Heart left ventricle (tissue), 16 donors: ENCODE results near the gene DPP10. TPM values are rescaled to one million over a fixed set of nuclear protein-coding genes. Genes with fewer than 3 reads are reported as not detected.
"Not testable (repeated sequence)": the region's sequence is repeated elsewhere in the genome, so short reads cannot be mapped to it uniquely, and the experiment has no call there.

ENCODE experiments used
- ATAC-seq, 4 donors: fragments of 200-7000 bp; cut with Tn5 transposase; one replicate each; pipeline ENCODE4 v1.9.1; 2020 to 2022; ENCODE audit warnings: moderate library complexity in 4 of 4, mild to moderate bottlenecking in 3 of 4, moderate number of reproducible peaks in 1 of 4
- DNase-seq, 5 donors: peaks; one replicate each; pipeline ENCODE4 v3.0.0-alpha.2; 2020
- H3K27ac ChIP-seq, 12 donors: fragments of 200-600 bp; sonication (generic) in 4 of 12; one replicate each; pipeline versions ENCODE4 v1.5.0 to v1.8.0; 2016 to 2022; ENCODE audit warnings: mild to moderate bottlenecking in 2 of 12
- H3K27me3 ChIP-seq, 9 donors: fragments of 200-600 bp; sonication (generic) in 2 of 9; one replicate each; pipeline versions ENCODE4 v1.5.1 to v1.8.0; 2016 to 2022; ENCODE audit warnings: mild to moderate bottlenecking in 3 of 9
- H3K36me3 ChIP-seq, 9 donors: fragments of 200-600 bp; sonication (generic) in 2 of 9; one replicate each; pipeline versions ENCODE4 v1.5.0 to v1.8.0; 2018 to 2022; ENCODE audit warnings: mild to moderate bottlenecking in 2 of 9
- H3K4me1 ChIP-seq, 12 donors: fragments of 200-600 bp; sonication (generic) in 4 of 12; one replicate each; pipeline versions ENCODE4 v1.5.0 to v1.8.0; 2016 to 2022; ENCODE audit warnings: mild to moderate bottlenecking in 3 of 12
- H3K4me3 ChIP-seq, 12 donors: fragments of 200-600 bp; sonication (generic) in 4 of 12; one replicate each; pipeline versions ENCODE4 v1.5.0 to v1.8.0; 2017 to 2022; ENCODE audit warnings: mild to moderate bottlenecking in 9 of 12, moderate library complexity in 4 of 12
- H3K9me3 ChIP-seq, 12 donors: fragments of 200-600 bp; sonication (generic) in 4 of 12; one replicate each; pipeline versions ENCODE4 v1.5.0 to v1.8.0; 2016 to 2022; ENCODE audit warnings: mild to moderate bottlenecking in 1 of 12
- CTCF ChIP-seq, 12 donors: fragments of 200-600 bp; sonication (generic) in 4 of 12; IDR thresholded peaks; one replicate each; pipeline versions ENCODE4 v1.5.0 to v1.8.0; 2018 to 2022; ENCODE audit warnings: antibody characterized with exemption in 12 of 12, mild to moderate bottlenecking in 5 of 12
- POLR2A ChIP-seq, 2 donors: fragments of 450-650 bp; IDR thresholded peaks; one replicate each; pipeline ENCODE4 v1.6.1; 2017; ENCODE audit warnings: antibody characterized with exemption in 2 of 2, mild to moderate bottlenecking in 2 of 2, moderate library complexity in 2 of 2
- WGBS, 4 donors: extraction: QIAGEN DNeasy Blood & Tissue Kit in 2 of 4; methylation state at CpG; one replicate each; pipeline versions ENCODE4 v1.1.5 to v1.1.7; 2013 to 2018; 5-methylcytosine and 5-hydroxymethylcytosine counted together
- intact Hi-C, 10 donors: fragments of 100-400 bp; cut with DNase I; formaldehyde crosslinking; loops; one replicate each; pipeline versions ENCODE4 v1.11.1 to v1.14.2; 2022
- polyA plus RNA-seq, 2 donors: library from polyadenylated mRNA; stranded (reverse); fragments of 200-250 nt; gene quantifications; one replicate each; pipeline ENCODE4 v1.2.3, GENCODE V29; 2013
- total RNA-seq, 9 donors: library from RNA; depleted of rRNA in 2 of 9; stranded (reverse); fragments of >200 nt in 2 of 9; fragmentation: NEBNext Ultra II Directional in 3 of 9; extraction: Animal tissue kit (Norgen Biotek cat#: 25700) in 3 of 9; gene quantifications; one replicate each; pipeline versions ENCODE4 v1.1.0 to v1.2.4, GENCODE V29; 2016 to 2023
- donor health status: ischemic (EF 13 %, LVEDD 7.1; RV severe dilation, severe dysfunction).
- donor health status: healthy with polysubstance abuse.
- donor health status: DM: no; HTN: yes; CAD: no.
- donor health status: DM: no; HTN: no; CAD: no.
- donor health status: ischemic (EF 25% LVEDD 6.9; RV normal size, moderate dysfunction).
- donor health status: ischemic (EF 25% LVEDD 5.7; RV mildly dilated, moderate dysfunction).
- donor health status: healthy.
- donor health status: DM: yes; HTN: yes; CAD: no.
- donor health status: ischemic (EF 35%, LVEDD 5.7; RV mildly dilated, moderate dysfunction).
- donor health status: nonischemic (EF 11% LVEDD 7.7; RV severe dilation, severe dysfunction).
- donor health status: DM: yes; HTN: yes; CAD: no.
- donor health status: PGD.
- donor health status: ischemic (EF 29% LVEDD 5.4; RV normal size, mild dysfunction).
- donor health status: nonischemic (EF 23%, LVEDD 6.1; RV moderate dilation, normal function).

Gene DPP10
- total and polyA plus RNA-seq, 11 donors, result 0.88 TPM; not detected in 10

- no peaks in the 10 kb centered on the region for H3K27me3 ChIP-seq
- TF ChIP-seq CTCF (IDR thresholded peaks at IDR 0.05), result peak in 1 of 12 donors; percentile 16
- TF ChIP-seq POLR2A (IDR thresholded peaks at IDR 0.05), result no peak
Observed at GRCh38 chr2:115083225-115083624, 640.8 kb downstream of the DPP10 start.

GRCh38 chr2:115083711-115084110 lies 641.3 kb downstream of the DPP10 start:
- no peak for DNase-seq
- no peaks in the 10 kb centered on the region for H3K27me3 ChIP-seq
- H3K36me3 ChIP-seq, result no peaks in the 10 kb centered on the region
- H3K9me3 ChIP-seq, result peaks cover 0 to 3% (median 0%) of the 10 kb centered on the region in 12 donors
- intact Hi-C loops, result loop anchor here in 4 of 10 donors (1.0 to 10.0 kb wide), 3 partner anchors 349 to 359 kb away; no protein-coding TSS in a partner anchor
- 88 to 92% (median 91%) methylated on average over 2 of the region's 2 CpGs for WGBS, 4 donors
- H3K4me1 ChIP-seq, result no peaks in the 10 kb centered on the region
- H3K27ac ChIP-seq, result no peak overlapping the region
- no peak for ATAC-seq
- H3K4me3 ChIP-seq, result no peak overlapping the region
- no peak for TF ChIP-seq CTCF (IDR thresholded peaks at IDR 0.05)
- TF ChIP-seq POLR2A (IDR thresholded peaks at IDR 0.05), result no peak

More at GRCh38 chr2:115083225-115083624, 640.8 kb downstream of the DPP10 start:
- no peak overlapping the region for H3K4me3 ChIP-seq
- WGBS, 4 donors, result 70 to 77% (median 75%) methylated on average over 4 of the region's 4 CpGs
- no peaks in the 10 kb centered on the region for H3K36me3 ChIP-seq
- H3K4me1 ChIP-seq, result no peaks in the 10 kb centered on the region
- no peak for DNase-seq
- ATAC-seq, result no peak
- no peak overlapping the region for H3K27ac ChIP-seq
- intact Hi-C loops, result loop anchor here in 4 of 10 donors (1.0 to 10.0 kb wide), 3 partner anchors 348 to 358 kb away; no protein-coding TSS in a partner anchor
- H3K9me3 ChIP-seq, result no peaks in the 10 kb centered on the region

- Histone ChIP-seq H3K4me3 (no peak overlapping the region), H3K36me3 (no peaks in the 10 kb centered on the region), H3K9me3 (peaks cover 0 to 10% (median 0%) of the 10 kb centered on the region in 12 donors), H3K27me3 (no peaks in the 10 kb centered on the region), H3K27ac (no peak overlapping the region), H3K4me1 (no peaks in the 10 kb centered on the region)
- ATAC-seq (no peak), DNase-seq (no peak)
- TF ChIP-seq POLR2A (IDR thresholded peaks at IDR 0.05), result no peak
- no peak for TF ChIP-seq CTCF (IDR thresholded peaks at IDR 0.05)
- WGBS, 4 donors, result 44 to 58% (median 52%) methylated on average over 5 of the region's 5 CpGs
- intact Hi-C loops, result loop anchor here in 3 of 10 donors (10.0 kb wide), 2 partner anchors 350 to 360 kb away; no protein-coding TSS in a partner anchor
Observed at GRCh38 chr2:115084446-115084845, 642.0 kb downstream of the DPP10 start.

- H3K9me3 ChIP-seq, result peaks cover 0 to 26% (median 3%) of the 10 kb centered on the region in 12 donors
- DNase-seq, H3K36me3 ChIP-seq, ATAC-seq, H3K27ac ChIP-seq, H3K4me3 ChIP-seq, H3K4me1 ChIP-seq, H3K27me3 ChIP-seq: not testable (repeated sequence)
- intact Hi-C loops, result loop anchor here in 3 of 10 donors (10.0 kb wide), 2 partner anchors 351 to 361 kb away; no protein-coding TSS in a partner anchor
- 86 to 94% (median 88%) methylated on average over 8 of the region's 8 CpGs for WGBS, 4 donors
Observed at GRCh38 chr2:115086051-115086620, 643.7 kb downstream of the DPP10 start.
